COLO668 (cell line): ENCODE measurements around the gene H6PD.

Source experiments
- DNase-seq: peaks from one replicate; lab custom pipeline; 2025; ENCODE audit not compliant: unreplicated experiment; lab: John Stamatoyannopoulos, UW

H6PD gene

DNA sequence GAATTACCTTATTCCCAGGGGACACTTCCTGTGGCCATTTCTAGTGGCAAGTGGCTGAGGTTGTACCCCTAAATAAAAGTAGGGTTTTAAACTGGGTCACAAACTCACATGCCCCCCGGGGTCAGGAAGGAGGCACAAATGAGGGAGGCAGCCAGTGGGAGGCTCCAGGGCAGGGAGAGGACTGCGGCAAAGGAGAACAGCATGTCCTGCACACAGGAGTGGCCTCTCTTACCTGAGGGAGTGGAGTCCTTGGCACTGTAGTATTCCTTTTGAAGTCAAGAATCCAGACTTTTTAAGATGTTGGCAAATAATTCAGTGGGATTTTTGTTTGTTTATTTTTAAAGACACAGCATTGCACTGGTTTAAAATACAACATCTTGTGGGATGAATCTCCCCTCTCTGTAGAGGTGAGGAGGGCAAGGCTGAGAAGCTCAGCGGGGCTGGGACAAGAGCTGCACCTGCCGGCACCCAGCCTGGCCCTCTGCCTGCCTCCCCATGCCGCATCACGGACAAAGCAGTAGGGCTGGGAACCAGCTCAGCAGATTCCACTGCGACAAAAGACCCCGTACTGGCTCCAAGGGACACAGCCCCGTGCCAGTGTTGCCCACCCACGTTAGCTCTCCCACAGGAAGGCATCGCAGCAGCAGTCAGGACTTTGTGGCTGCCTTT, 80.3 kb downstream of the H6PD start:
- no peak for DNase-seq

DNA sequence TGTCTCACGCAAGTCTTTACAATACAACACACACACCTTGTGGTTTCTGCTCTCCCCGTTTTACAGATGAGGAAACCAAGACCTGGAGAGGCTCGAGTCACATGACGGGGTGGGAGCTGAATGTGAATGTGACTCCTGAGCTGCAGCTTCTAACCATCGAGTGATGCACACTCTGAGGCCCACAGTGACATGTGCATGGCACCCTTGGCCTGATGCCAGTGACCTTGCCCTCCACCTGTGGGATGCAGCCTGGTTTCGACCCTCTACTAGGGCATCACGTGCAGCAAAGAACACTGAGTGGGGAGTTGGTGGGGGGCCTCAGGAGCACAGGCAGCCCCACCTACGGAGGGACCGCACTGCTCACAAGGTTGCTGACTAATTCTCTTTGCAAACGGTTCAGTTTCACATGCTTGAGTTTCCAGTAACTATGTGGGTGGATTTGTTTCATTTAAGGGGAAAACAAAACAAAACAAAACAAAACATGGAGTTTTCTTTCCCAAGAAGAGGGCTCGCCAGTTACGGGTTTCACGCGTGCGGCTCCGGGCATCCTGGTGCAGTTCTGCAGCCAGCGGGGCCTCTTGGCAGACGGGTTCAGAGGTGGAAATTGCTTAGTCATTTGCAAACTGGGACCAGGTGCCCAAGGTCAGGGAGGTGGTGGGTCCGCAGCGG, 81.0 kb downstream of the H6PD start:
- no peak for DNase-seq

DNA sequence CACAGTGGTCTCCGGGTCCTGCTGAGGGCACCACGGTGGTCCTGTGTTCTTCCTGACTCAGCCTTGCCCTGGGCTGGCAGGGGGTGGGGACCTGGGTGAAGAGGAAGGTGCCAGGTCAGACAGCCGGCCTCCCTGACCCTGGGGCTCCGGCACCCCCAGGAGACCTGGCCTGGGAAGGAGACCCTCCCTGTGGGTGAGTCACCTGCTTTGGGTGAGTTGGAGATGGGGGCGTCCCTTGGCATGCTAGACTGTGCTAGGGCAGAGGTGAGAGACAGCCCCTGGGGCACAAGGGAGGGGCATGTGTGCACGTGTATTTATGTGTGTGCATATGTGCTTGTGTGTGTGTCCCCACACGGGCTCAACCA, 81.5 kb downstream of the H6PD start:
- DNase-seq, result no peak

DNA sequence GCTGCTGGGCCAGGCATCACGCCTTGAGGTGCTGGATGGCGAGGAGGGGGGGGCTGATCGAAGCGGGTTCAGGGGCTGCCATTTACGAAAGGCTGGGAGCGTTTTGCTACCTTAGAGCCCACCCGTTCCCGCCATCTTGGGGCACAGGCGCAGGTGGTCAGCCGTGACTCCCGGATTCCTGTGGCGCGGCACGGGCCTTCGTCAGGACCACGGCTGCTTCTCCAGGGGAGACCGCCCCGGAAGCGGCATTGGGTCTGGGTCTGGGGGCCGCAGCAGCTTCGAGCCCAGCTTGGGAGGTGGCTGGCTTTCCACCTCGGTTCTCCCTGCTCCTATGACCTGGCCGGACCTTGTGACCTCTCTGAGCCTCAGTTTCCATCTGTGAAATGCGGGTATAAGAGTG, 81.9 kb downstream of the H6PD start:
- no peak for DNase-seq

DNA sequence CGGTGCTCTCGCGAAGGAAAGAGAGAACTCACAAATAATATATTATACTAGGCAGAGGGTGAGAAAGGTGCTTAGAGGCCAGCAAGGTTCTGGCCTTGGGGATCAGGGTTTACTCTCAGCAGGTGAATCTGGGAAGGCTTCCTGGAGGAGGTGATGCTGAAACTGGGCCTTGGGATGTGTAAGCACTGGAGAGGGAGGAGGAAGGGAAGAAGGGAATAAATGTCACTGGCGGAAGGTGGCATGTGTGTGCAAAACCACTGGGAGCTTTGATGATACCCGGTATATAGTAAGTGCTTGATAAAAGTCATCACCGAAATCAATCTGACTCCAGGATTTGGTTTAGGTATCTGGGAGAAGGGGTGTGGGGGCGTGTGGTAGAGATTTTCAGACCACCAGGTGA, 82.5 kb downstream of the H6PD start:
- DNase-seq, result no peak

DNA sequence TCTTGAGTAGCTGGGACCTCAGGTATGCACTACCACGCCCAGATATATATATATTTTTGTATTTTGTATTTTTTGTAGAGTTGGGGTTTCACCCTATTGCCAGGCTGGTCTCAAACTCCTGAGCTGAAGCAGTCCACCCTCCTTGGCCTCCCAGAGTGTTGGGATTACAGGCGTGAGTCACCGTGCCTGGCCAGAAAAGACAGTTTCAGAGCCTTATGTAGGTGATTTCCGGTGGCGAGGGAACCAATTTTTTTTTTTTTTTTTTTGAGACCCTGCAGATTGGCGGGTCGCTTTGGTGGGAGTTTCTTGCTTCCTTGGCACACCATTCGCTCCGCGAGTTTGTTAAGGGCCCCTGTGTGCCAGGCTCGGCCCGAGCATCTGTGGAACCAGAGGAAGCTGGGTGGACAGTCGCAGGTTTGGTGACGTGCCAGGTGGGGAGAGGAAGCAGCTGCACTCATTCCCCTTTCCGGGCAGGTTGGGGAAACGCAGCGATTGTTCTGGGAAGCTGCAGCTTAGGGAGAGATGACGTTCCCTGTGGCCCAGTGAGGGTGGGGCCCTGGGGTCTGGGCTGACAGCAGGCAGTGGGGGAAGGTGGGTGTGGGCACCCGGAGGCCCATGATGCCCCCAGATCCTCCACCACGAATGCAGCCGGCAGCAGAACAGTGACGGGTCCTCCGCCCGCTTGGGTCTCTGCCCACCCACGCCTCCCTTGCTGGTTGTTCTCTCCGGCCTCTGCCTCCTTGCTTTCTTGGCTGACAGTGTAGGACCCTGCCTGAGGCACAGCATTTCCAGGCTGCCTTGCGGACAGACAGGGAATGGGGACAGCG, 83.2 kb downstream of the H6PD start:
- DNase-seq, result peak; percentile 68

DNA sequence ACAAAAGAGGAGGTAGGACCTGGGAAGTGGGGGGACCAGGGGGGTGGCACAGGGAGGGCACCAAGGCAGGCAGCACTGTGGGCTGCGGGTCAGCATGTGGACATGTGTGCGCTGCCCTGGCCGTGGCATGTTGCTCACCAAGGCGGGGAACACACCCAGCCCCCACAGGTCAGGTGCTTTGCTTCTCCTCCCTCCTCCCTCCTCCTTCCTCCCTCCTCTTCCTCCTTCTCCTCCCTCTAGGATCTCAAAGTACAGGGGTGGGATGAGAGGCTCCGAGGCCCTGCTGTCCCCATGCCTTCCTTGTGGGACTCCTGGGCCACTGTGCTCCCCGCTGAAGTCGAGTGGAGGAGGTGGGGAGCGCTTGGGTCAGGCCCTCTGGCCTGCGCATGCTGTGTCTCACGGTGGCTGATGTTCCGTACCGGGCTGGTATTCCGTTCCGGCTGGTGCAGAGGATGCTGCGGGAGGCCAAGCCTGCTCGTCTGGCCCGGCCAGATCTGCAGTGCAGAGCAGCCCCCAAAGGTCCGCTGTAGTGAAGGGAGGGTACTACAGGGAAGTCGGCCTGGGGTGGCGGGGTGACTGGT, 84.7 kb downstream of the H6PD start:
- DNase-seq, result no peak

DNA sequence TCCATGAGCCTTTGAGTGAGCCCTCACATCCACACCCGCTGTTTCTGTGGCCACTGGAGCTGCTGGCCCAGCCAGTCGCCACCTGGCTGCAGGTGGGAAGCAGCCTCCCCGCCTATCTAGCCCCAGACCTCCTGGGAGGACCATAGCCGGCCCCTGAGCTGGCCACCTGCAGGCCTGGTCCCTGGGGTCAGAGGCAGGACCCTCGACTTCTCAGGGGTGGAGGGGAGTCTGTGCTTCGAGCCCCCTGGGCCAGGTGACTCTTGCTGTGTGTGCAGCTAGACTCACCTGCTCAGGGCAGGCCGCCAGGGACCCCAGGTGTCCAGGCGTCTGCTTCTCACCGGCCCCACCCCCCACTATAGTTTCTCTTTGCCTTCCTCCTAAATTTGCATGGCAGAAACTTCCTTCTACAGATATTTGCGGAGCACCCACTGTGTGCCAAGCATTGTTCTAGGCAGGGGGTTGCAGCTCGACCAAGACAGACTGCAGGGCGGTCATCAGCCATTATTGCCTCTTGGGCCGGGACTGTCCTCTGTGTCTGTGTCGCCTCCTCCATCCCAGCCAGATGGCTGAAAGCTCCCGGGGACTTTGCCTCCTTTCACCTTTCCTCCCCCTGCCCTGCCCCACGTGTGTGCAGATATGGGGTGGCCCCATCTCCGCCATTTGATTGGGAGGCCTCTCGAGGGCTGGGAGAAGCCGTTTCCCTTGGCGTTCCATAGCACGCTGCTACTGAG, 85.4 kb downstream of the H6PD start:
- no peak for DNase-seq
